ENCODE measurements around the gene EPOP. TPM values are rescaled to one million over a fixed set of nuclear protein-coding genes. Genes with fewer than 3 reads are reported as not detected.
A peak's percentile ranks its signal among the peaks of the same experiment; 100 is the strongest.

EPOP gene
- total and polyA plus RNA-seq, 2 of the 13 experiments (the other 11 are each of a cell fraction or from before 2014, with no cell fraction given): 14.7 to 37.8 TPM

GRCh38 chr17:38663125-38663751, 11.5 kb downstream of the EPOP start (continued):
- TF ChIP-seq REST (IDR thresholded peaks at IDR 0.05; ENCODE audit: borderline replicate concordance in 1 of 2, low read depth in 1 of 2, low read length in 2 of 2): no peak
- peak; percentile 79 for TF ChIP-seq IKZF4 (CRISPR knock-in tag; IDR thresholded peaks at IDR 0.05; ENCODE audit: borderline replicate concordance, low read depth, not compliant biosample characterization)
- no peak for TF ChIP-seq MYNN (CRISPR knock-in tag; IDR thresholded peaks at IDR 0.05; ENCODE audit: low read depth)
- peak; percentile 63; the same call in 1 of the 2 replicates for TF ChIP-seq ZNF281 (CRISPR knock-in tag; IDR thresholded peaks at IDR 0.05; ENCODE audit: borderline replicate concordance)
- no peak for TF ChIP-seq PRDM4 (CRISPR knock-in tag; IDR thresholded peaks at IDR 0.05; ENCODE audit: borderline replicate concordance)
- no peak for TF ChIP-seq BRF2 (CRISPR knock-in tag; IDR thresholded peaks at IDR 0.05)
- no peak for TF ChIP-seq ZNF260 (CRISPR knock-in tag; IDR thresholded peaks at IDR 0.05; ENCODE audit: borderline replicate concordance, low read depth)
- 0 out of 2 replicates have a peak, but pooled peaks have one; percentile 51 for TF ChIP-seq GMEB1 (CRISPR knock-in tag; IDR thresholded peaks at IDR 0.05; ENCODE audit: borderline replicate concordance)
- no peak for TF ChIP-seq ZNF549 (CRISPR knock-in tag; IDR thresholded peaks at IDR 0.05)
- no peak for TF ChIP-seq TERF1 (CRISPR knock-in tag; IDR thresholded peaks at IDR 0.05)
- no peak for TF ChIP-seq MLX (CRISPR knock-in tag; IDR thresholded peaks at IDR 0.05)
- TF ChIP-seq HIVEP1 (CRISPR knock-in tag; IDR thresholded peaks at IDR 0.05): peak; percentile 79
- TF ChIP-seq ZC3H4 (CRISPR knock-in tag; IDR thresholded peaks at IDR 0.05; ENCODE audit: borderline replicate concordance): no peak
